MCF 10A (cell line): ENCODE results near the gene DNMT1. TPM values are rescaled to one million over a fixed set of nuclear protein-coding genes. Genes with fewer than 3 reads are reported as not detected.

ENCODE experiments used
- BruUV-seq: library from RNA; stranded (reverse); fragments of 400-500 nt; replicated peaks from 2 replicates; lab custom pipeline; 2021; lab: Mats Ljungman, UMichigan
- CTCF ChIA-PET: fragments of 300-600 bp; sonication (Branson Sonifier 250); formaldehyde crosslinking; extraction: SDS; loops from one replicate; lab custom pipeline; 2021; ENCODE audit warnings: antibody characterized with exemption, inconsistent platforms; lab: Yijun Ruan, JAX
- POLR2A ChIA-PET: fragments of 300-600, 350-650 bp; sonication (Branson Sonifier 250); formaldehyde crosslinking; extraction: SDS; loops from one replicate; lab custom pipeline; 2020; ENCODE audit warnings: antibody characterized with exemption, inconsistent platforms; lab: Yijun Ruan, JAX
- DNase-seq: peaks from one replicate; pipeline ENCODE4 v3.0.0-alpha.2; 2018; ENCODE audit not compliant: unreplicated experiment
- H3K27ac Mint-ChIP-seq: one replicate; pipeline ENCODE4 v1.8.0; 2022; ENCODE audit warnings: mild to moderate bottlenecking, low read depth, mixed read lengths; ENCODE audit not compliant: unreplicated experiment
- H3K27me3 Mint-ChIP-seq: one replicate; pipeline ENCODE4 v1.8.0; 2022; ENCODE audit warnings: mixed read lengths; ENCODE audit not compliant: insufficient read depth, unreplicated experiment
- H3K36me3 Mint-ChIP-seq: one replicate; pipeline ENCODE4 v1.8.0; 2022; ENCODE audit warnings: mild to moderate bottlenecking, moderate library complexity, mixed read lengths; ENCODE audit not compliant: insufficient read depth, unreplicated experiment
- H3K4me1 Mint-ChIP-seq: one replicate; pipeline ENCODE4 v1.8.0; 2022; ENCODE audit warnings: mixed read lengths; ENCODE audit not compliant: insufficient read depth, unreplicated experiment
- H3K4me3 Mint-ChIP-seq: one replicate; pipeline ENCODE4 v1.8.0; 2022; ENCODE audit warnings: mild to moderate bottlenecking, moderate library complexity, mixed read lengths; ENCODE audit not compliant: unreplicated experiment
- H3K9me3 Mint-ChIP-seq: one replicate; pipeline ENCODE4 v1.8.0; 2022; ENCODE audit warnings: mixed read lengths; ENCODE audit not compliant: unreplicated experiment
- CTCF ChIP-seq: fragments of 200-600 bp; IDR thresholded peaks from one replicate; pipeline ENCODE4 v1.8.0; 2022; ENCODE audit warnings: antibody characterized with exemption, mild to moderate bottlenecking; ENCODE audit not compliant: unreplicated experiment
- intact Hi-C: fragments of 100-400 bp; cut with micrococcal nuclease; formaldehyde crosslinking; loops from 2 replicates; pipeline ENCODE4 v1.14.1; 2022
- total RNA-seq: library from RNA; stranded (reverse); gene quantifications from 2 replicates; pipeline ENCODE4 v1.2.3, GENCODE V29; 2022

DNMT1 gene
- total RNA-seq, 1 experiment from 2014 or later: 76.4 TPM

- Mint-ChIP-seq H3K4me1 (no peaks in the 10 kb centered on the region), H3K27me3 (no peaks in the 10 kb centered on the region), H3K4me3 (no peak overlapping the region), H3K9me3 (no peaks in the 10 kb centered on the region), H3K36me3 (no peaks in the 10 kb centered on the region), H3K27ac (no peak overlapping the region)
- intact Hi-C loops: no loop called here
- CTCF ChIA-PET: interaction anchor here (0.6 to 1.2 kb wide), 3 partner anchors 16 to 303 kb away, joined by 3 to 6 read pairs (median 5); no protein-coding TSS in a partner anchor
- TF ChIP-seq CTCF: no peak
- no TSS peak for BruUV-seq
- no peak for DNase-seq
- POLR2A ChIA-PET: no interaction called here
These were observed 31.2 kb upstream of the DNMT1 start for GRCh38 chr19:10226021-10226375.

- POLR2A ChIA-PET: no interaction called here
- Mint-ChIP-seq H3K27me3 (no peaks in the 10 kb centered on the region), H3K27ac (no peak overlapping the region), H3K36me3 (no peaks in the 10 kb centered on the region), H3K4me3 (no peak overlapping the region), H3K9me3 (no peaks in the 10 kb centered on the region), H3K4me1 (no peaks in the 10 kb centered on the region)
- no TSS peak for BruUV-seq
- no peak for DNase-seq
- no peak for TF ChIP-seq CTCF
- CTCF ChIA-PET: no interaction called here
- intact Hi-C loops: no loop called here
These were observed 29.6 kb upstream of the DNMT1 start for GRCh38 chr19:10224337-10224736.

- TF ChIP-seq CTCF: no peak
These were observed 28.9 kb upstream of the DNMT1 start for GRCh38 chr19:10223488-10224213.

GRCh38 chr19:10222201-10222890 is 27.6 kb upstream of the DNMT1 start:
- H3K9me3 Mint-ChIP-seq: no peaks in the 10 kb centered on the region
- no peak overlapping the region for H3K4me3 Mint-ChIP-seq
- no peak overlapping the region for H3K27ac Mint-ChIP-seq
- H3K4me1 Mint-ChIP-seq: no peaks in the 10 kb centered on the region
- intact Hi-C loops: no loop called here
- no peaks in the 10 kb centered on the region for H3K36me3 Mint-ChIP-seq
- no peaks in the 10 kb centered on the region for H3K27me3 Mint-ChIP-seq
- BruUV-seq: no TSS peak
- POLR2A ChIA-PET: interaction anchor here (0.6 kb wide), 1 partner anchor 181 kb away, joined by 4 read pairs; the partner anchor contains the start of gene CDC37
- CTCF ChIA-PET: interaction anchor here (0.7 kb wide), 2 partner anchors 25 to 256 kb away, joined by 5 to 9 read pairs; no protein-coding TSS in a partner anchor
- no peak for DNase-seq
- no peak for TF ChIP-seq CTCF

More at GRCh38 chr19:10223488-10224213, 28.9 kb upstream of the DNMT1 start:
- no TSS peak for BruUV-seq
- H3K27me3 Mint-ChIP-seq: no peaks in the 10 kb centered on the region
- no peak for DNase-seq
- no peak overlapping the region for H3K27ac Mint-ChIP-seq
- ChIA-PET POLR2A (no interaction called here), CTCF (no interaction called here)
- no peaks in the 10 kb centered on the region for H3K4me1 Mint-ChIP-seq
- H3K36me3 Mint-ChIP-seq: no peaks in the 10 kb centered on the region
- H3K4me3 Mint-ChIP-seq: no peak overlapping the region
- no peaks in the 10 kb centered on the region for H3K9me3 Mint-ChIP-seq
- intact Hi-C loops: no loop called here
